Right atrium auricular region (tissue), 2 donors: Measurements from ENCODE around the gene NR6A1. TPM values are rescaled to one million over a fixed set of nuclear protein-coding genes. Genes with fewer than 3 reads are reported as not detected.

Experiments used
- DNase-seq: peaks from one replicate; pipeline ENCODE4 v3.0.0-alpha.2; 2019; ENCODE audit warnings: low spot score
- H3K27ac ChIP-seq, 2 donors: fragments of 200-600 bp; sonication (generic); 1 replicate in 1 of 2; 2 replicates in 1 of 2; pipeline ENCODE4 v1.5.1; 2016 to 2019
- H3K27me3 ChIP-seq, 2 donors: fragments of 200-600 bp; sonication (generic); one replicate each; pipeline versions ENCODE4 v1.5.1 to v1.6.0; 2017 to 2019
- H3K36me3 ChIP-seq: fragments of 200-600 bp; sonication (generic); one replicate; pipeline ENCODE4 v1.5.1; 2016
- H3K4me1 ChIP-seq, 2 donors: fragments of 200-600 bp; sonication (generic); one replicate each; pipeline versions ENCODE4 v1.5.1 to v1.6.0; 2017 to 2019
- H3K4me3 ChIP-seq, 2 donors: fragments of 200-600 bp; sonication (generic); 1 replicate in 1 of 2; 2 replicates in 1 of 2; pipeline ENCODE4 v1.5.1; 2017 to 2019; ENCODE audit warnings: mild to moderate bottlenecking in 1 of 2, moderate library complexity in 1 of 2
- H3K9me3 ChIP-seq, 2 donors: fragments of 200-600 bp; sonication (generic); one replicate each; pipeline ENCODE4 v1.5.1; 2019
- CTCF ChIP-seq, 2 donors: fragments of 200-600 bp; sonication (generic); IDR thresholded peaks; one replicate each; pipeline ENCODE4 v1.5.1; 2019; ENCODE audit warnings: antibody characterized with exemption in 2 of 2
- total RNA-seq, 2 donors: library from RNA; depleted of rRNA; stranded (reverse); fragments of >200 nt; gene quantifications; one replicate each; pipeline ENCODE4 v1.1.0, GENCODE V29; 2016

Gene NR6A1
- total RNA-seq, 2 donors from 2014 or later, result 1.9 to 2.6 TPM

- TF ChIP-seq CTCF (IDR thresholded peaks at IDR 0.05), result no peak
- Histone ChIP-seq H3K36me3 (no peaks in the 10 kb centered on the region), H3K27me3 (no peaks in the 10 kb centered on the region), H3K4me1 (no peaks in the 10 kb centered on the region), H3K27ac (no peak overlapping the region), H3K4me3 (no peak overlapping the region), H3K9me3 (no peaks in the 10 kb centered on the region)
- DNase-seq, result no peak
Measured at GRCh38 chr9:124645274-124645673, 125.8 kb downstream of the NR6A1 start.

GRCh38 chr9:124639637-124640036 lies 131.5 kb downstream of the NR6A1 start:
- Histone ChIP-seq H3K9me3 (no peaks in the 10 kb centered on the region), H3K4me3 (no peak overlapping the region), H3K27ac (no peak overlapping the region), H3K27me3 (no peaks in the 10 kb centered on the region), H3K4me1 (no peaks in the 10 kb centered on the region), H3K36me3 (no peaks in the 10 kb centered on the region)
- DNase-seq, result no peak
- no peak for TF ChIP-seq CTCF (IDR thresholded peaks at IDR 0.05)

GRCh38 chr9:124635285-124635684 lies 135.8 kb downstream of the NR6A1 start:
- Histone ChIP-seq H3K4me1 (no peaks in the 10 kb centered on the region), H3K27me3 (no peaks in the 10 kb centered on the region), H3K36me3 (no peaks in the 10 kb centered on the region), H3K27ac (no peak overlapping the region), H3K4me3 (no peak overlapping the region), H3K9me3 (no peaks in the 10 kb centered on the region)
- DNase-seq, result no peak
- TF ChIP-seq CTCF (IDR thresholded peaks at IDR 0.05), result no peak

- no peak for TF ChIP-seq CTCF (IDR thresholded peaks at IDR 0.05)
- Histone ChIP-seq H3K4me3 (no peak overlapping the region), H3K36me3 (no peaks in the 10 kb centered on the region), H3K4me1 (no peaks in the 10 kb centered on the region), H3K27ac (no peak overlapping the region), H3K9me3 (no peaks in the 10 kb centered on the region), H3K27me3 (no peaks in the 10 kb centered on the region)
- no peak for DNase-seq
Measured at GRCh38 chr9:124632077-124632621, 139.0 kb downstream of the NR6A1 start.

- H3K9me3 ChIP-seq, result no peaks in the 10 kb centered on the region
- no peaks in the 10 kb centered on the region for H3K36me3 ChIP-seq
- H3K4me3 ChIP-seq, result no peak overlapping the region
Measured at GRCh38 chr9:124631326-124631725, 139.8 kb downstream of the NR6A1 start.

More at GRCh38 chr9:124631326-124631725, 139.8 kb downstream of the NR6A1 start:
- DNase-seq, result no peak
- H3K4me1 ChIP-seq, result no peaks in the 10 kb centered on the region
- no peak overlapping the region for H3K27ac ChIP-seq
- no peaks in the 10 kb centered on the region for H3K27me3 ChIP-seq
- no peak for TF ChIP-seq CTCF (IDR thresholded peaks at IDR 0.05)
